NCI-H524 treated with DMSO at 0.1 percent for 48 hours (cell line): ENCODE data around the gene DALRD3.

Experiments
- DNase-seq: peaks from one replicate; lab custom pipeline; 2025; lab: John Stamatoyannopoulos, UW

DALRD3 gene

GRCh38 chr3:49005998-49006397 is 12.4 kb downstream of the DALRD3 start:
- DNase-seq = no peak

DNA sequence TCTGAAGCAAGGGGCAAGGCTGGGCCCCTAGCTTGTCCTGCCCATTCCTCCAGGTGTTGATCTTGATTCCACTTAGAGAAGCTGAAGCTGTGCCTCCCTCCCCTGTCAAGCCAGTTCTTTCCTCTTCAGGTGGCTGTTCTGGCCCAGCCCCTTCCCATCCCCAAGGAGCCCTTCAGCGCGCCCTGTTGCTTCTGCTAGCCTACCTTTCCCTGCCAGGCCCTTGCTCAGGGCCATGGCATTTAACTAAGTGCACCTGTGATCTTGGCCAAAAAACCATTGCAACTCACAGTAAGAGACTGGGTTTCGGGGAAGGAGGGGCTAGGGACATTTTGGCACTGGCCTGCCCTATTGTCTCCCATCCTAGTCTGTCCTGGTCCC is 13.1 kb downstream of the DALRD3 start:
- DNase-seq = no peak

DNA sequence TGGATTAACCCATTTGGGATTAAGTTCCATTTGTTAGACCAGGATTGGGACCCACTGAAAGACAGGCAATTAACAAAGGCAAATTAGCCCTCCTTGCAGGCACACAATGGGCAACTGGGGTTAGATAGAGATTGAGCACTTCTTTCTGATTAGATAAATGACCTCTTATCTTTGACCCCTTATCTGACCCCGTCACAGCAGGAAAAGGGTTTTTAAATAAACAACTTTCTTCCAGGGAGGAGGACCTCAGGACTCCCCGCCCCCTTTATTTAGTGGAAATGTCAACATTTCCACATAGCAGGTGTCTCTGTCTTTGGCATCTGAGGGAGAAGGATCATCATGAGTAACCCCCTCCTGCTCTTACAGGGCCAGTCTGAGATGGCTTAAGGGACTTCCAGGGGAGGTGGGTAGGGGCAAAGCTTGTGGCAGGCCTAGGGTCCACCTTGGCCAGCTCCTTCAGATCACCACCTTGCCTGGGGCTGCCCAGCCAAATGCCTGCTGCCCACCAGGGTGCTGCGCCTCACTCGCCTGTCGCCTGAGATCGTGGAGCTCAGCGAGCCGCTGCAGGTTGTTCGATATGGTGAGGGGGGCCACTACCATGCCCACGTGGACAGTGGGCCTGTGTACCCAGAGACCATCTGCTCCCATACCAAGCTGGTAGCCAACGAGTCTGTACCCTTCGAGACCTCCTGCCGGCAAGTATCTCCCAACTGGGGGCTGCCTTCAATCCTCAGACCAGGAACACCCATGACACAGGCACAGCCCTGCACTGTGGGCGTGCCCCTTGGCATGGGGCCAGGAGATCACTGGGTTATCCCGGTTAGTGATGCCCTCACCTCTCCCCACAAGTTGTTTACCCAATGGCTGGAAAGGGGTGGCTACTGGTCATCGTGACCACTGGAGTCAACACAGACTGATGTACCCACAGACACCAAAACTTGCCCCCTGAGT is 13.8 kb downstream of the DALRD3 start:
- DNase-seq = no peak

DNA sequence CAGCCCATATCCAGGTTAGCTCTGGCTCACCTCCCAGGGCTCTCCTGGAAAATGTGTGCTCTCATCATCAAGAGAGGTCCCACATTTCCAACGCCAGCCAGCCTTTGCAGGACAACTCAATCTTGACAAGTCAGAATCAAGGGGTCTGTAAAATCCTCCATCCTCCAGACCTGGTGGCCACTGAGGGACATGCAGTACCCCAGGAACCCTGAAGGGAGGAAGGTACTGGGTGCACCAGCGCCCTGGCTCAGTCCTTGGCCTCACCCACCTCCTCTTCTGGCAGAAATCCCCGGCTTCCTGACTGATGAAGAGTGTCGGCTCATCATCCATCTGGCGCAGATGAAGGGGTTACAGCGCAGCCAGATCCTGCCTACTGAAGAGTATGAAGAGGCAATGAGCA is 17.2 kb downstream of the DALRD3 start:
- DNase-seq = no peak

- no peak for DNase-seq
Measured at GRCh38 chr3:48999085-48999858, 19.1 kb downstream of the DALRD3 start.

- no peak for DNase-seq
Measured at GRCh38 chr3:48997714-48998637, 20.4 kb downstream of the DALRD3 start.

- no peak for DNase-seq
Measured at GRCh38 chr3:48997102-48997635, 21.2 kb downstream of the DALRD3 start.

- DNase-seq = no peak
Measured at GRCh38 chr3:48996640-48997039, 21.7 kb downstream of the DALRD3 start.

- no peak for DNase-seq
Measured at GRCh38 chr3:48993834-48994233, 24.5 kb downstream of the DALRD3 start.

- DNase-seq = no peak
Measured at GRCh38 chr3:48991851-48992545, 26.4 kb downstream of the DALRD3 start.

- no peak for DNase-seq
Measured at GRCh38 chr3:48990636-48991469, 27.5 kb downstream of the DALRD3 start.

DNA sequence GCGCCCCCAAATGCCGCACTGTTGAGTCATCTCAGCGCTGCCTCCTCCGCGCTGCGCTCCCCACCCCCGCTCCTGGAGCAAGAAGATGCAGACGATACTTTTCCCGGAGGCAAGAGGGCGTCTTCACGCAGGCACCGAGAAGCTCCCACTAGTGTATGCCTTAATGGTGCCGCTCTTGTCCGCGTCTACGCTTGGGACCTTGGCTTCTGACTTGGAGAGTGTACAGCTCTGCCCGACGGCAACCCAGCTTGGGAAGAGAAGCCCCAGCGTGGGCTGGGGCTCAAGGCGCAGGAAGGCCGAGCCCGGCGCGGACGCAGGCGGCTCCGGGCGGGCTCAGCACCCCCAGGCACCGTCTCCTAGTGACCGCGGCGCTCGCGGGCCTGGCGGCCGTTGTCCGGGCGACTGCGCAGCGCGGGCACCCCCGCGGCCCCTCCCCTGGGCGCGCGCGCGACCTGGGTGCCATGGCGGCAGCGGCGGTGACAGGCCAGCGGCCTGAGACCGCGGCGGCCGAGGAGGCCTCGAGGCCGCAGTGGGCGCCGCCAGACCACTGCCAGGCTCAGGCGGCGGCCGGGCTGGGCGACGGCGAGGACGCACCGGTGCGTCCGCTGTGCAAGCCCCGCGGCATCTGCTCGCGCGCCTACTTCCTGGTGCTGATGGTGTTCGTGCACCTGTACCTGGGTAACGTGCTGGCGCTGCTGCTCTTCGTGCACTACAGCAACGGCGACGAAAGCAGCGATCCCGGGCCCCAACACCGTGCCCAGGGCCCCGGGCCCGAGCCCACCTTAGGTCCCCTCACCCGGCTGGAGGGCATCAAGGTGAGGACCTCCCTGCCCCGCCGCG is 28.4 kb downstream of the DALRD3 start, which contains the start of gene P4HTM:
TSS of gene P4HTM (plus strand) at position 446 of the 840 bp plus-strand sequence. CDS start at position 462, 16 bp downstream.
- DNase-seq = peak; percentile 39

- no peak for DNase-seq
Measured at GRCh38 chr3:48989126-48989795, 29.1 kb downstream of the DALRD3 start.

DNA sequence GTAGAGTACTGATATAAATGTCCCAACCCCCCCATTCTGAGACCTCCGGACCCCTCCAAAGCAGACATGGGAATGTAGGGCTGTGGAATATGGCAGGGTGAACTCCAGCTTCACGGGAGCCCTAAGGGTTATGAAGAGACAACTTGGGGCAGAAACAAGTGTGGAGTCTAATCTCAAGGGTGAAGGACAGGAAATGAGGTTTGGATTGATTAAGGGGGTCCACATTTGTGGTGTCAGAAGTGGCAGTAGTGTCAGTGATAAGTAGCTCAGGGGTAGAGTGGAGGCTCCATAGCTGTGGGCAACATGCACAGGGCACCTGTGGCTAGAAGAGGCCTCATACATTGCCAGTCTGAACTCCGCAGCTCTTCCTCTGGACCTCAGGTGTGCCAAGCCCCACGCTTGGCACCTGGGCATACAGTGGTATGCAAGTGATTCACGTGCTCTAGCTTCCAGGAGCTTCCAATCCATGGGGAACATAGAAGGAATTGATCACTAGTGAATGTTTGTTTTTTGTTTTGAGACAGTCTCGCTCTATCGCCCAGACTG is 32.5 kb downstream of the DALRD3 start:
- DNase-seq = no peak

- no peak for DNase-seq
Measured at GRCh38 chr3:48984663-48985062, 33.7 kb downstream of the DALRD3 start.

- DNase-seq = no peak
Measured at GRCh38 chr3:48983096-48983495, 35.3 kb downstream of the DALRD3 start.

DNA sequence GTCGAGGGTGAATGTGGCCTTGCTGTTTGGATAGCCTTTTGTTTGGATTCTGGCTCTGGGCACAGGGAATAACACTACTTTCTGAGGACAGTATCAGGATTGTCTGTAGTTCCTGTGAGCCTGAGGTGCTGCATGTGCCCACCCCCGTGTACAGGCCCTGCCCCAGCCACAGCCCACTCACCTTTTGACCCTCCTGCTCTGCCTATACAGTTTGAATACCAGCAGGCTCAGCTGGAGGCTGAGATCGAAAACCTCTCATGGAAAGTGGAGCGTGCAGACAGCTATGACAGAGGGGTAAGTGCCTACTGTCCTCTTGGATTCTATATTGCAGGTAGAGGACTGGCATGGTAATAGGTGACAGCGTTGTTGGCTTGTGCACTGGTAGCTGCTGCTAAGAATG is 35.7 kb downstream of the DALRD3 start:
- no peak for DNase-seq

DNA sequence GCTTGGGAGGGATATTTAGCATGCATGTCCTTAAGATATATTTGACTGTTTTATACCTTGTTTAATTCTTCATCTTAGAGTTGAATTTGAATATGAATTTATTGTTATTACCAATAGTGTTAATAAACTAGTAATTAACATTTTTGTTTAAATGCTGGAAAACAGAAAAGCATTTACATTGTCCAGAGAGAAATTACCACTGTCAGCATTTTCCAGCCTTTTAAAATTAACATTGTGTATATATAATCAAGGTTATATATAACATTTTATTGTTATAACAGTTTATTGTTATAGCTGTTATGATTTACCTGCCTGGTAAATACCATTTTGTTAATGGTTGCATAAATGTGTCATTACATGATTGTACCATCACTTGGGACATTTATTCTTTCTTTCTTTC is 36.4 kb downstream of the DALRD3 start:
- DNase-seq = no peak
